SU-DHL-6 (cell line): ENCODE measurements around the gene OLFM1.

ENCODE experiments used
- H2AFZ ChIP-seq: fragments of 200-600 bp; sonication (generic); 2 replicates; pipeline ENCODE4 v1.6.1; 2014; ENCODE audit warnings: low read depth, mild to moderate bottlenecking, moderate library complexity, mixed read lengths, antibody characterized with exemption, low read length; ENCODE audit not compliant: severe bottlenecking
- H3F3A ChIP-seq: fragments of 200-600 bp; shearing (Covaris generic); 2 replicates; pipeline ENCODE4 v1.6.0; 2016; ENCODE audit warnings: antibody characterized with exemption, mild to moderate bottlenecking; ENCODE audit not compliant: insufficient read depth
- H3K27ac ChIP-seq: fragments of 200-600 bp; sonication (generic); 2 replicates; pipeline ENCODE4 v1.5.1; 2016; ENCODE audit warnings: low read depth, mild to moderate bottlenecking, low read length, moderate library complexity, mixed read lengths
- H3K27me3 ChIP-seq: fragments of 200-600 bp; sonication (generic), shearing (Covaris generic); 2 replicates; pipeline ENCODE4 v1.6.0; 2014; ENCODE audit warnings: mild to moderate bottlenecking, low read length
- H3K36me3 ChIP-seq: fragments of 200-600 bp; sonication (generic); 2 replicates; pipeline ENCODE4 v1.6.1; 2014; ENCODE audit warnings: mild to moderate bottlenecking, low read length, mixed read lengths
- H3K4me2 ChIP-seq: fragments of 300-600, 200-600 bp; shearing (Covaris generic), sonication (generic); 2 replicates; pipeline ENCODE4 v1.6.0; 2014; ENCODE audit warnings: low read length, low read depth, mild to moderate bottlenecking; ENCODE audit not compliant: poor library complexity, severe bottlenecking
- H3K4me3 ChIP-seq: fragments of 200-600 bp; sonication (generic); 2 replicates; pipeline ENCODE4 v1.5.1; 2014; ENCODE audit warnings: antibody characterized with exemption, low read length, mild to moderate bottlenecking, mixed read lengths; ENCODE audit not compliant: insufficient read depth, poor library complexity, severe bottlenecking
- H3K79me2 ChIP-seq: fragments of 200-600 bp; sonication (generic); 2 replicates; pipeline ENCODE4 v1.6.1; 2014; ENCODE audit warnings: mild to moderate bottlenecking, low read length, moderate library complexity; ENCODE audit not compliant: insufficient read depth
- H3K9ac ChIP-seq: fragments of 200-600 bp; sonication (generic); 2 replicates; pipeline ENCODE4 v1.7.0; 2014; ENCODE audit warnings: mild to moderate bottlenecking, low read length
- H3K9me2 ChIP-seq: fragments of 200-600 bp; sonication (generic); replicated peaks from 2 replicates; pipeline ENCODE4 v1.6.1; 2014; ENCODE audit warnings: low read length; ENCODE audit not compliant: insufficient read depth
- H3K9me3 ChIP-seq: fragments of 200-600 bp; sonication (generic); 2 replicates; pipeline ENCODE4 v1.6.1; 2014; ENCODE audit warnings: low read length, mixed read lengths; ENCODE audit not compliant: insufficient read depth
- H4K20me1 ChIP-seq: fragments of 200-600 bp; sonication (generic); 2 replicates; pipeline ENCODE4 v1.6.1; 2014; ENCODE audit warnings: low read depth, mild to moderate bottlenecking, antibody characterized with exemption, low read length, moderate library complexity, mixed read lengths
- EZH2phosphoT487 ChIP-seq: fragments of 200-600 bp; sonication (generic), shearing (Covaris generic); conservative IDR thresholded peaks from 2 replicates; pipeline ENCODE4 v1.6.1; 2018; ENCODE audit warnings: mild to moderate bottlenecking, antibody characterized with exemption, low read length, moderate library complexity, mixed read lengths
- TF ChIP-seq, protein P1 (sequence below): fragments of 200-600 bp; sonication (generic); IDR thresholded peaks from one replicate; pipeline ENCODE4 v1.5.1; 2017; ENCODE audit warnings: antibody characterized with exemption, mild to moderate bottlenecking, low read length, moderate library complexity; ENCODE audit not compliant: insufficient read depth, poor library complexity, severe bottlenecking

The OLFM1 gene

DNA sequence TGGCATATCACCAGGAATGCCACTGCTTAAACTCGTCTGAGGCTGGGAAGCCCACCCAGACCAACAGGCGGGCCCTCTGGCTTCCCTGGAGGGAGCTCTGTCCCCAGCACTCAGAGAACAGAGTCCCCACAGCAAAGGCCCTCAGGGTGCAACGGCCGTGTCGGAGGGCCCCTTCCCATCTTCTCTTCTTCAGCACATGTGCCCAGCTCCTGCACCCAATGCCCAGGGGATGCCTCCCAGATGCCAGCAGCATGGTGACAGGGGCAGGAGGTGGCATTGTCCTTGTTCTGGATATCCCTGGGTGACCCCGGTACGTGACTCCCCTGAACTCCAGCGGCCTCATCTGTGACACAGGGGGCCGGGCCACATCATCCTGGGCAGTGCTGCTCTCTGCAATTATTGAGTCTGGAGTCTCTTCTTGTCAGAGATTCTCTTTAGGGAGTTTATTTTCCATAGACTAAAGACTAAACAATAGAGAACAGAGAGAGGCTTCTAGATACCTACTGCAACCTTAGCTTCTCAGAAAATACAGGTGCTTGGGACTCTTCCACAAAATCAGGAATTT, 13.6 kb upstream of the OLFM1 start:
- Histone ChIP-seq H3K4me2 (no peak overlapping the region), H2AFZ (no peak overlapping the region), H3K4me3 (no peak overlapping the region), H3K9me3 (no peaks in the 10 kb centered on the region), H3K27ac (no peak overlapping the region), H3K36me3 (no peaks in the 10 kb centered on the region), H3K79me2 (no peaks in the 10 kb centered on the region), H3K9me2 (no peaks in the 10 kb centered on the region), H3K9ac (no peak overlapping the region), H3K27me3 (no peaks in the 10 kb centered on the region), H3F3A (no peaks in the 10 kb centered on the region), H4K20me1 (no peaks in the 10 kb centered on the region)
- no peak for TF ChIP-seq EZH2phosphoT487
- TF ChIP-seq, protein P1, sequence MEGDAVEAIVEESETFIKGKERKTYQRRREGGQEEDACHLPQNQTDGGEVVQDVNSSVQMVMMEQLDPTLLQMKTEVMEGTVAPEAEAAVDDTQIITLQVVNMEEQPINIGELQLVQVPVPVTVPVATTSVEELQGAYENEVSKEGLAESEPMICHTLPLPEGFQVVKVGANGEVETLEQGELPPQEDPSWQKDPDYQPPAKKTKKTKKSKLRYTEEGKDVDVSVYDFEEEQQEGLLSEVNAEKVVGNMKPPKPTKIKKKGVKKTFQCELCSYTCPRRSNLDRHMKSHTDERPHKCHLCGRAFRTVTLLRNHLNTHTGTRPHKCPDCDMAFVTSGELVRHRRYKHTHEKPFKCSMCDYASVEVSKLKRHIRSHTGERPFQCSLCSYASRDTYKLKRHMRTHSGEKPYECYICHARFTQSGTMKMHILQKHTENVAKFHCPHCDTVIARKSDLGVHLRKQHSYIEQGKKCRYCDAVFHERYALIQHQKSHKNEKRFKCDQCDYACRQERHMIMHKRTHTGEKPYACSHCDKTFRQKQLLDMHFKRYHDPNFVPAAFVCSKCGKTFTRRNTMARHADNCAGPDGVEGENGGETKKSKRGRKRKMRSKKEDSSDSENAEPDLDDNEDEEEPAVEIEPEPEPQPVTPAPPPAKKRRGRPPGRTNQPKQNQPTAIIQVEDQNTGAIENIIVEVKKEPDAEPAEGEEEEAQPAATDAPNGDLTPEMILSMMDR = no peak

DNA sequence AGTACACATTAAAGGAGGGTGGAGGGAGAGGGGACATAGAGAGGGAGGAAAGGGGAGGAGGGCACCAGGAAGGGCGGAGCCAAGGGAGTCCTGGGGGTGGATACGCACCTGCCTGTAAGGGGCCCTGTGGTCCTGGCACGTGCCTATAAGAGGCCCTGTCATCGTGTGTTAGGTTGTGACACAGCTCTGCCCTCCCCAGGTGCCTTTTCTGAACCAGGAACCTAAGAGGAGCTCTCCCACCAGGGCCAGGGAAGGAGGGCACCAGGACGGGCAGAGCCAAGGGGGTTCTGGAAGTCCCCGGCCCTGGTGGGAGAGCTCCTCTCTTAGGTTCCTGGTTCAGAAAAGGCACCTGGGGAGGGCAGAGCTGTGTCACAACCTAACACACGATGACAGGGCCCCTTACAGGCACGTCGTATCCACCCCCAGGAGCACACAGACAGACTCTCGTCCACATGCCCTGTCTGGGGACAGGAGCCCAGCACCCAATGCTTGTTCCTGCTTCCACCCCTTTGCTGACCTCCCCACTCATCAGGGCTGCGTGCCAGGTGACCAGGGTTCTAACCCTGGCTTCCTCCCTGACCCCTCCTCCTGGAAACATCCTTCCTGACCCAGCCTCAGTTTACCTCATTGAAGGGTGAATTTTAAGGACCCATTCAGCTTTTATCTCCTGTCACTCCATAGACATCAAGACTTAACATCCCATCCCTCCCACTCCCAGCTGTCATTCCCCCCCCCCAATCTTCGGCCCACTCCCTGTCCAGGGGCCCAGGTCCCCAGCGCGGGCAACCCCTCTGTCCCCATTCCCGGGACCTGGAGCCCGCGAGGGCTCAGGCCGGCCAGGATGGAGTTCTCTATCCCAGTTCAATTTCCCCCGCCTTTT, 12.9 kb upstream of the OLFM1 start:
- Histone ChIP-seq H4K20me1 (no peaks in the 10 kb centered on the region), H3F3A (no peaks in the 10 kb centered on the region), H3K79me2 (no peaks in the 10 kb centered on the region), H2AFZ (no peak overlapping the region), H3K9ac (no peak overlapping the region), H3K36me3 (no peaks in the 10 kb centered on the region), H3K27me3 (no peaks in the 10 kb centered on the region), H3K4me3 (no peak overlapping the region), H3K9me3 (no peaks in the 10 kb centered on the region), H3K9me2 (no peaks in the 10 kb centered on the region), H3K27ac (no peak overlapping the region), H3K4me2 (no peak overlapping the region)
- TF ChIP-seq EZH2phosphoT487 = no peak
- TF ChIP-seq, protein P1 = no peak

DNA sequence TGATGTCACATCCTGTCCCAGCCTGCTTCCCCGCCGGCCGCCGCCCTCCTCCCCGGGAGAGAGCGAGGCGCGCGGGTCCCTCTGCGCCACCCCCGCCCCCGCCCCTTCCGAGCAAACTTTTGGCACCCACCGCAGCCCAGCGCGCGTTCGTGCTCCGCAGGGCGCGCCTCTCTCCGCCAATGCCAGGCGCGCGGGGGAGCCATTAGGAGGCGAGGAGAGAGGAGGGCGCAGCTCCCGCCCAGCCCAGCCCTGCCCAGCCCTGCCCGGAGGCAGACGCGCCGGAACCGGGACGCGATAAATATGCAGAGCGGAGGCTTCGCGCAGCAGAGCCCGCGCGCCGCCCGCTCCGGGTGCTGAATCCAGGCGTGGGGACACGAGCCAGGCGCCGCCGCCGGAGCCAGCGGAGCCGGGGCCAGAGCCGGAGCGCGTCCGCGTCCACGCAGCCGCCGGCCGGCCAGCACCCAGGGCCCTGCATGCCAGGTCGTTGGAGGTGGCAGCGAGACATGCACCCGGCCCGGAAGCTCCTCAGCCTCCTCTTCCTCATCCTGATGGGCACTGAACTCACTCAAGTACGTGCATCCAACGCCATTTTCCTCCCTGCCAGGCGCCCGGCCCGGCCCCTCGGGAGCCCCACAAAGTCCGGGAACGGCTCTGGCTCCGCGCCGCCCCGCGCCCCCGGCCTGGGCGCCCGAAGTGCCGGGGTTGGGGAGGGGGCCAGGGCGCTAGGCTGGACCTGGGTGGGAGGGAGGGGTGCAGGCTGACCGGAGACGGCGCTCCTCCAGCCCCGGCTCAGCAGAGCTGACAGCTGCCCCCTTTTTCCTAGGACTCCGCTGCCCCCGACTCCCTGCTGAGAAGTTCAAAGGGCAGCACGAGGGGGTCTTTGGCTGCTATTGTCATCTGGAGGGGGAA, 12.0 kb upstream of the OLFM1 start:
- no peaks in the 10 kb centered on the region for H3K36me3 ChIP-seq
- no peaks in the 10 kb centered on the region for H3K9me2 ChIP-seq
- TF ChIP-seq, protein P1 = no peak
- TF ChIP-seq EZH2phosphoT487 = no peak
- no peak overlapping the region for H3K27ac ChIP-seq
- no peak overlapping the region for H3K4me2 ChIP-seq
- H2AFZ ChIP-seq = no peak overlapping the region
- no peaks in the 10 kb centered on the region for H3K27me3 ChIP-seq
- no peaks in the 10 kb centered on the region for H3K79me2 ChIP-seq
- no peak overlapping the region for H3K9ac ChIP-seq
- no peak overlapping the region for H3K4me3 ChIP-seq
- no peaks in the 10 kb centered on the region for H3F3A ChIP-seq
- no peaks in the 10 kb centered on the region for H4K20me1 ChIP-seq
- no peaks in the 10 kb centered on the region for H3K9me3 ChIP-seq
